HEK293 (cell line): ENCODE data around the gene TIMM13.

ENCODE experiments used
- BCL11A ChIP-seq: fragments of 450-650 bp; formaldehyde crosslinking; IDR thresholded peaks from 2 replicates; pipeline ENCODE4 v1.5.1; 2016; ENCODE audit warnings: low read depth, missing biosample characterization, missing genetic modification characterization
- KLF8 ChIP-seq: fragments of 450-650 bp; formaldehyde crosslinking; IDR thresholded peaks from 2 replicates; pipeline ENCODE4 v1.5.1; 2016; ENCODE audit warnings: missing biosample characterization, missing genetic modification characterization
- MZF1 ChIP-seq: fragments of 450-650 bp; formaldehyde crosslinking; IDR thresholded peaks from 2 replicates; pipeline ENCODE4 v1.5.1; 2017; ENCODE audit warnings: missing biosample characterization, missing genetic modification characterization, borderline replicate concordance
- PBX3 ChIP-seq: sonication (generic); formaldehyde crosslinking; IDR thresholded peaks from 2 replicates; pipeline ENCODE4 v1.8.1; 2022; ENCODE audit warnings: mild to moderate bottlenecking, moderate library complexity, missing genetic modification reagents
- REPIN1 ChIP-seq: fragments of 450-650 bp; formaldehyde crosslinking; IDR thresholded peaks from 2 replicates; pipeline ENCODE4 v1.5.1; 2017; ENCODE audit warnings: missing biosample characterization, missing genetic modification characterization, low read depth
- TCF7L2 ChIP-seq: IDR thresholded peaks from 2 replicates; pipeline ENCODE4 v1.6.1; 2011; ENCODE audit warnings: low read depth, mild to moderate bottlenecking, inconsistent platforms, low read length, moderate library complexity, borderline replicate concordance
- ZBTB20 ChIP-seq: fragments of 450-650 bp; formaldehyde crosslinking; IDR thresholded peaks from 2 replicates; pipeline ENCODE4 v1.5.1; 2016; ENCODE audit warnings: missing biosample characterization, missing genetic modification characterization
- ZFHX2 ChIP-seq: fragments of 450-650 bp; formaldehyde crosslinking; conservative IDR thresholded peaks from 2 replicates; pipeline ENCODE4 v1.5.1; 2016; ENCODE audit warnings: missing biosample characterization, missing genetic modification characterization
- ZIC2 ChIP-seq: fragments of 450-650 bp; formaldehyde crosslinking; IDR thresholded peaks from 2 replicates; pipeline ENCODE4 v1.5.1; 2016; ENCODE audit warnings: missing biosample characterization, missing genetic modification characterization
- ZNF10 ChIP-seq: fragments of 450-650 bp; formaldehyde crosslinking; IDR thresholded peaks from 2 replicates; pipeline ENCODE4 v1.5.1; 2017; ENCODE audit warnings: missing biosample characterization, missing genetic modification characterization
- ZNF121 ChIP-seq: fragments of 450-650 bp; formaldehyde crosslinking; IDR thresholded peaks from 2 replicates; pipeline ENCODE4 v1.5.1; 2016; ENCODE audit warnings: missing biosample characterization, missing genetic modification characterization
- ZNF146 ChIP-seq: fragments of 450-650 bp; formaldehyde crosslinking; IDR thresholded peaks from 2 replicates; pipeline ENCODE4 v1.5.1; 2016; ENCODE audit warnings: missing biosample characterization, missing genetic modification characterization
- ZNF16 ChIP-seq: fragments of 450-650 bp; formaldehyde crosslinking; IDR thresholded peaks from 2 replicates; pipeline ENCODE4 v1.5.1; 2016; ENCODE audit warnings: low read depth, missing biosample characterization, missing genetic modification characterization
- ZNF248 ChIP-seq: fragments of 450-650 bp; formaldehyde crosslinking; IDR thresholded peaks from 2 replicates; pipeline ENCODE4 v1.5.1; 2017; ENCODE audit warnings: missing biosample characterization, missing genetic modification characterization
- ZNF350 ChIP-seq: fragments of 450-650 bp; formaldehyde crosslinking; IDR thresholded peaks from 2 replicates; pipeline ENCODE4 v1.5.0; 2017; ENCODE audit warnings: missing biosample characterization, mild to moderate bottlenecking, missing genetic modification characterization
- ZNF362 ChIP-seq: fragments of 450-650 bp; formaldehyde crosslinking; IDR thresholded peaks from 2 replicates; pipeline ENCODE4 v1.5.1; 2016; ENCODE audit warnings: missing biosample characterization, missing genetic modification characterization
- ZNF37A ChIP-seq: fragments of 450-650 bp; IDR thresholded peaks from 2 replicates; pipeline ENCODE4 v1.5.1; 2018; ENCODE audit warnings: missing biosample characterization, missing genetic modification characterization
- ZNF404 ChIP-seq: fragments of 450-650 bp; formaldehyde crosslinking; IDR thresholded peaks from 2 replicates; pipeline ENCODE4 v1.5.1; 2017; ENCODE audit warnings: missing biosample characterization, missing genetic modification characterization
- ZNF416 ChIP-seq: fragments of 450-650 bp; formaldehyde crosslinking; IDR thresholded peaks from 2 replicates; pipeline ENCODE4 v1.5.1; 2016; ENCODE audit warnings: missing biosample characterization, missing genetic modification characterization
- ZNF514 ChIP-seq: fragments of 450-650 bp; formaldehyde crosslinking; IDR thresholded peaks from 2 replicates; pipeline ENCODE4 v1.5.1; 2016; ENCODE audit warnings: missing biosample characterization, missing genetic modification characterization
- ZNF529 ChIP-seq: fragments of 450-650 bp; formaldehyde crosslinking; IDR thresholded peaks from 2 replicates; pipeline ENCODE4 v1.5.1; 2017; ENCODE audit warnings: missing genetic modification characterization, missing biosample characterization; ENCODE audit not compliant: insufficient replicate concordance
- ZNF561 ChIP-seq: fragments of 450-650 bp; IDR thresholded peaks from 2 replicates; pipeline ENCODE4 v1.5.1; 2018; ENCODE audit warnings: missing biosample characterization, missing genetic modification characterization, borderline replicate concordance
- ZNF626 ChIP-seq: fragments of 450-650 bp; sonication (Bioruptor Pico); formaldehyde crosslinking; IDR thresholded peaks from 2 replicates; pipeline ENCODE4 v1.5.1; 2018; ENCODE audit warnings: missing biosample characterization, missing genetic modification characterization, inconsistent platforms
- ZNF660 ChIP-seq: fragments of 450-650 bp; IDR thresholded peaks from 2 replicates; pipeline ENCODE4 v1.5.1; 2018; ENCODE audit warnings: missing biosample characterization, mild to moderate bottlenecking, missing genetic modification characterization
- ZNF677 ChIP-seq: fragments of 450-650 bp; IDR thresholded peaks from 2 replicates; pipeline ENCODE4 v1.5.0; 2018; ENCODE audit warnings: missing biosample characterization, mild to moderate bottlenecking, missing genetic modification characterization, moderate library complexity
- ZNF791 ChIP-seq: fragments of 450-650 bp; formaldehyde crosslinking; IDR thresholded peaks from 2 replicates; pipeline ENCODE4 v1.5.1; 2016; ENCODE audit warnings: missing biosample characterization, missing genetic modification characterization
- ZNF792 ChIP-seq: fragments of 450-650 bp; formaldehyde crosslinking; IDR thresholded peaks from 2 replicates; pipeline ENCODE4 v1.5.1; 2016; ENCODE audit warnings: missing biosample characterization, missing genetic modification characterization
- ZNF830 ChIP-seq: fragments of 450-650 bp; IDR thresholded peaks from 2 replicates; pipeline ENCODE4 v1.5.0; 2018; ENCODE audit warnings: missing biosample characterization, missing genetic modification characterization, low read depth, mild to moderate bottlenecking, moderate library complexity
- ZNF837 ChIP-seq: fragments of 450-650 bp; formaldehyde crosslinking; IDR thresholded peaks from 2 replicates; pipeline ENCODE4 v1.5.1; 2016; ENCODE audit warnings: missing biosample characterization, missing genetic modification characterization
- ZSCAN16 ChIP-seq: fragments of 450-650 bp; formaldehyde crosslinking; IDR thresholded peaks from 2 replicates; pipeline ENCODE4 v1.5.1; 2016; ENCODE audit warnings: missing biosample characterization, missing genetic modification characterization
- ZSCAN23 ChIP-seq: fragments of 450-650 bp; formaldehyde crosslinking; IDR thresholded peaks from 2 replicates; pipeline ENCODE4 v1.5.1; 2016; ENCODE audit warnings: missing biosample characterization, missing genetic modification characterization
- ZSCAN30 ChIP-seq: fragments of 450-650 bp; IDR thresholded peaks from 2 replicates; pipeline ENCODE4 v1.5.1; 2018; ENCODE audit warnings: missing biosample characterization, mild to moderate bottlenecking, missing genetic modification characterization, moderate library complexity
- TF ChIP-seq, protein P1 (sequence below): fragments of 450-650 bp; formaldehyde crosslinking; IDR thresholded peaks from 2 replicates; pipeline ENCODE4 v1.5.1; 2016; ENCODE audit warnings: missing biosample characterization, missing genetic modification characterization, low read depth
- TF ChIP-seq, protein P2 (sequence below): fragments of 450-650 bp; formaldehyde crosslinking; IDR thresholded peaks from 2 replicates; pipeline ENCODE4 v1.5.1; 2016; ENCODE audit warnings: missing biosample characterization, missing genetic modification characterization

The TIMM13 gene

DNA sequence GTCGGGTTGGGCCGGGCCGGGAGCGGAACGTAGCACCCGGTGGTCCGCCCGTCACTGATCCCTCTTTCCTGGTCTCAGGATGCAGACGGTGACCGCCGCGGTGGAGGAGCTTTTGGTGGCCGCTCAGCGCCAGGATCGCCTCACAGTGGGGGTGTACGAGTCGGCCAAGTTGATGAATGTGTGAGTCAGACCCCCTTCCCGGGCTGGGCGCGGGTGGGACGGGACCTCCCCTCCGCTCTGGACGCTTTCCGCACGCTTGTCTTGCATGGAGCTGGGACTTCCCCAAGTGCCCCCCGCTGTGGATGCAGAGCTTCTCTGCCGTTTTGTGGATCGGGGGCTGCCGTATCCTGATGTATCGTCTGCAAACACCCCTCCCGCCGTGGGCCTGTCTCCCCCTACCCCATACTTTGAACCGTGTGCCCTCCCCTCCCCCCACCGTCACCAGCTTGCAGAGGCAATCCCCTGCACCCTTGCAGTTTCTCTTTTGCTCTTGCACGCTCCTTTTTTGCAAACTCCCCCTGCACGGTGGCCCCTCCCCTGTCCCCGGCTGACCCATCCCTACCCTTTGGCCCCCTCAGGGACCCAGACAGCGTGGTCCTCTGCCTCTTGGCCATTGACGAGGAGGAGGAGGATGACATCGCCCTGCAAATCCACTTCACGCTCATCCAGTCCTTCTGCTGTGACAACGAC, 49.2 kb upstream of the TIMM13 start (continued):
- TF ChIP-seq ZNF660, result peak; percentile 5; the same call in 1 of the 2 replicates
- peak; percentile 26 for TF ChIP-seq KLF8 (tag by site-specific recombination)
- TF ChIP-seq ZSCAN16 (tag by site-specific recombination), result no peak
- TF ChIP-seq MZF1 (tag by site-specific recombination), result no peak
- peak; percentile 92 for TF ChIP-seq ZIC2
- TF ChIP-seq ZNF677, result no peak
- TF ChIP-seq, protein P1, sequence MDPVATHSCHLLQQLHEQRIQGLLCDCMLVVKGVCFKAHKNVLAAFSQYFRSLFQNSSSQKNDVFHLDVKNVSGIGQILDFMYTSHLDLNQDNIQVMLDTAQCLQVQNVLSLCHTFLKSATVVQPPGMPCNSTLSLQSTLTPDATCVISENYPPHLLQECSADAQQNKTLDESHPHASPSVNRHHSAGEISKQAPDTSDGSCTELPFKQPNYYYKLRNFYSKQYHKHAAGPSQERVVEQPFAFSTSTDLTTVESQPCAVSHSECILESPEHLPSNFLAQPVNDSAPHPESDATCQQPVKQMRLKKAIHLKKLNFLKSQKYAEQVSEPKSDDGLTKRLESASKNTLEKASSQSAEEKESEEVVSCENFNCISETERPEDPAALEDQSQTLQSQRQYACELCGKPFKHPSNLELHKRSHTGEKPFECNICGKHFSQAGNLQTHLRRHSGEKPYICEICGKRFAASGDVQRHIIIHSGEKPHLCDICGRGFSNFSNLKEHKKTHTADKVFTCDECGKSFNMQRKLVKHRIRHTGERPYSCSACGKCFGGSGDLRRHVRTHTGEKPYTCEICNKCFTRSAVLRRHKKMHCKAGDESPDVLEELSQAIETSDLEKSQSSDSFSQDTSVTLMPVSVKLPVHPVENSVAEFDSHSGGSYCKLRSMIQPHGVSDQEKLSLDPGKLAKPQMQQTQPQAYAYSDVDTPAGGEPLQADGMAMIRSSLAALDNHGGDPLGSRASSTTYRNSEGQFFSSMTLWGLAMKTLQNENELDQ (tag by site-specific recombination), result no peak
- no peak for TF ChIP-seq ZNF529 (tag by site-specific recombination)
- TF ChIP-seq ZNF416 (tag by site-specific recombination), result no peak
- TF ChIP-seq ZNF16 (tag by site-specific recombination), result no peak
- no peak for TF ChIP-seq ZNF514 (tag by site-specific recombination)
- no peak for TF ChIP-seq ZNF362
- TF ChIP-seq ZNF10 (tag by site-specific recombination), result 0 out of 2 replicates have a peak, but pooled peaks have one; percentile 14
- TF ChIP-seq ZNF248 (tag by site-specific recombination), result no peak
- no peak for TF ChIP-seq ZNF37A (tag by site-specific recombination)
- no peak for TF ChIP-seq ZNF121 (tag by site-specific recombination)
- no peak for TF ChIP-seq ZFHX2 (tag by site-specific recombination)
- TF ChIP-seq ZNF350 (tag by site-specific recombination), result no peak
- no peak for TF ChIP-seq ZNF404
- TF ChIP-seq ZNF792 (tag by site-specific recombination), result no peak
- TF ChIP-seq ZNF146 (tag by site-specific recombination), result no peak
- no peak for TF ChIP-seq ZSCAN23
- no peak for TF ChIP-seq ZNF561 (tag by site-specific recombination)
- TF ChIP-seq ZNF626, result no peak
- no peak for TF ChIP-seq ZSCAN30 (tag by site-specific recombination)
- TF ChIP-seq REPIN1 (tag by site-specific recombination), result no peak
- TF ChIP-seq ZNF837 (tag by site-specific recombination), result no peak
- TF ChIP-seq TCF7L2, result no peak
- TF ChIP-seq ZNF830 (tag by site-specific recombination), result no peak
- TF ChIP-seq BCL11A (tag by site-specific recombination), result no peak
- TF ChIP-seq PBX3 (CRISPR knock-in tag), result no peak
- TF ChIP-seq ZBTB20 (tag by site-specific recombination), result peak; percentile 9; the same call in 1 of the 2 replicates
- TF ChIP-seq, protein P2, sequence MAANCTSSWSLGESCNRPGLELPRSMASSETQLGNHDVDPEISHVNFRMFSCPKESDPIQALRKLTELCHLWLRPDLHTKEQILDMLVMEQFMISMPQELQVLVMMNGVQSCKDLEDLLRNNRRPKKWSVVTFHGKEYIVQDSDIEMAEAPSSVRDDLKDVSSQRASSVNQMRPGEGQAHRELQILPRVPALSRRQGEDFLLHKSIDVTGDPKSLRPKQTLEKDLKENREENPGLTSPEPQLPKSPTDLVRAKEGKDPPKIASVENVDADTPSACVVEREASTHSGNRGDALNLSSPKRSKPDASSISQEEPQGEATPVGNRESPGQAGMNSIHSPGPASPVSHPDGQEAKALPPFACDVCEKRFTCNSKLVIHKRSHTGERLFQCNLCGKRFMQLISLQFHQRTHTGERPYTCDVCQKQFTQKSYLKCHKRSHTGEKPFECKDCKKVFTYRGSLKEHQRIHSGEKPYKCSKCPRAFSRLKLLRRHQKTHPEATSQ (tag by site-specific recombination), result peak; percentile 39; the same call in 1 of the 2 replicates
- TF ChIP-seq ZNF791 (tag by site-specific recombination), result no peak
